LHCN-M2 (cell line): ENCODE results near the gene ENTPD8. TPM values are rescaled to one million over a fixed set of nuclear protein-coding genes. Genes with fewer than 3 reads are reported as not detected.
A peak's percentile ranks its signal among the peaks of the same experiment; 100 is the strongest.

Experiments used
- DNase-seq: peaks from one replicate; pipeline ENCODE4 v3.0.0-alpha.2; 2012; ENCODE audit warnings: low read depth
- total RNA-seq: library from RNA; depleted of rRNA; stranded (reverse); fragments of >200 nt; gene quantifications from 2 replicates; pipeline ENCODE4 v1.2.3, GENCODE V29; 2014

Gene ENTPD8
- total RNA-seq, 1 experiment from 2014 or later: not detected

GRCh38 chr9:137431416-137431931 is 9.7 kb downstream of the ENTPD8 start:
- DNase-seq: no peak

GRCh38 chr9:137430723-137431415 is 10.3 kb downstream of the ENTPD8 start:
- DNase-seq: no peak

GRCh38 chr9:137429974-137430722 is 11.0 kb downstream of the ENTPD8 start:
- no peak for DNase-seq

- DNase-seq: no peak
Measured at GRCh38 chr9:137429546-137429890, 11.6 kb downstream of the ENTPD8 start.

GRCh38 chr9:137428841-137429545 is 12.2 kb downstream of the ENTPD8 start:
- DNase-seq: no peak

GRCh38 chr9:137428311-137428630 is 12.9 kb downstream of the ENTPD8 start:
- DNase-seq: no peak

GRCh38 chr9:137427454-137428310 is 13.5 kb downstream of the ENTPD8 start:
- DNase-seq: no peak

- no peak for DNase-seq
Measured at GRCh38 chr9:137426018-137426681, 15.0 kb downstream of the ENTPD8 start.

- no peak for DNase-seq
Measured at GRCh38 chr9:137423514-137424291, 17.5 kb downstream of the ENTPD8 start.

- DNase-seq: peak; percentile 84
Measured at GRCh38 chr9:137422604-137423513, 18.3 kb downstream of the ENTPD8 start, which contains the start of the genes EXD3 and NOXA1. EXD3 (minus strand) TSS chr9:137423162; CDS start chr9:137395357, 27,805 bp downstream. NOXA1 (plus strand) TSS chr9:137423393; CDS start chr9:137423530, 137 bp downstream.

- DNase-seq: no peak
Measured at GRCh38 chr9:137421838-137422603, 19.1 kb downstream of the ENTPD8 start.

- no peak for DNase-seq
Measured at GRCh38 chr9:137417161-137418021, 23.8 kb downstream of the ENTPD8 start.

GRCh38 chr9:137416563-137417151 is 24.5 kb downstream of the ENTPD8 start:
- DNase-seq: no peak

GRCh38 chr9:137416006-137416562 is 25.1 kb downstream of the ENTPD8 start:
- no peak for DNase-seq

- DNase-seq: no peak
Measured at GRCh38 chr9:137415451-137415850, 25.7 kb downstream of the ENTPD8 start.

- no peak for DNase-seq
Measured at GRCh38 chr9:137412431-137412830, 28.7 kb downstream of the ENTPD8 start.
